ENCODE data around the gene ICA1. TPM values are rescaled to one million over a fixed set of nuclear protein-coding genes. Genes with fewer than 3 reads are reported as not detected.
A peak's percentile ranks its signal among the peaks of the same experiment; 100 is the strongest.

ICA1 gene
- total RNA-seq, 5 donors from 2014 or later (not counting 1 experiment from before 2014, with no cell fraction given) = 0.82 to 2.4 (median 1.1) TPM

GRCh38 chr7:8221567-8221966, 40.4 kb downstream of the ICA1 start:
- WGBS (ENCODE audit: insufficient coverage) = 73% methylated on average over 2 of the region's 5 CpGs
- ATAC-seq (replicated peaks in 1 of 4) (no peak), DNase-seq (no peak)
- ChIA-PET POLR2A (no interaction called here), CTCF (interaction anchor here in 1 of 2 donors (1.2 kb wide), 1 partner anchor 628 kb away, joined by 4 read pairs; no protein-coding TSS in a partner anchor)
- H3K4me3 ChIP-seq (ENCODE audit: control insufficient read depth in 1 of 2, extremely low read depth in 1 of 2, low read length in 1 of 2) = no peak overlapping the region
- Mint-ChIP-seq H3K27ac (no peak overlapping the region), H3K4me1 (peaks cover 4 to 6% (median 6%) of the 10 kb centered on the region in 3 donors), H3K4me3 (no peak overlapping the region), H3K36me3 (no peaks in the 10 kb centered on the region), H3K27me3 (peaks cover 3 to 6% of the 10 kb centered on the region in 2 donors), H3K9me3 (no peaks in the 10 kb centered on the region)
- H3K27ac ChIP-seq (ENCODE audit: low read length) = no peak overlapping the region
- peaks cover 0 to 1% of the 10 kb centered on the region in 2 experiments for H3K4me1 ChIP-seq (ENCODE audit: control insufficient read depth in 1 of 2, extremely low read depth in 1 of 2, insufficient read depth in 2 of 2, low read length in 2 of 2)
- no peaks in the 10 kb centered on the region for H3K36me3 ChIP-seq (ENCODE audit: control insufficient read depth in 2 of 2, extremely low read depth in 1 of 2, insufficient read depth in 1 of 2, low read length in 1 of 2)
- H3K27me3 ChIP-seq (replicated peaks in 1 of 2; ENCODE audit: control insufficient read depth in 2 of 2, extremely low read depth in 1 of 2, insufficient read depth in 2 of 2, low read length in 1 of 2) = peaks cover 0 to 2% of the 10 kb centered on the region in 2 experiments
- H3K9me3 ChIP-seq = no peaks in the 10 kb centered on the region

- Histone ChIP-seq H3K27me3 (replicated peaks in 1 of 2; ENCODE audit: control insufficient read depth in 2 of 2, extremely low read depth in 1 of 2, insufficient read depth in 2 of 2, low read length in 1 of 2) (no peaks in the 10 kb centered on the region), H3K27ac (ENCODE audit: low read length) (no peak overlapping the region), H3K4me1 (ENCODE audit: control insufficient read depth in 1 of 2, extremely low read depth in 1 of 2, insufficient read depth in 2 of 2, low read length in 2 of 2) (no peaks in the 10 kb centered on the region), H3K4me3 (ENCODE audit: control insufficient read depth in 1 of 2, extremely low read depth in 1 of 2, low read length in 1 of 2) (no peak overlapping the region), H3K36me3 (ENCODE audit: control insufficient read depth in 2 of 2, extremely low read depth in 1 of 2, insufficient read depth in 1 of 2, low read length in 1 of 2) (no peaks in the 10 kb centered on the region), H3K9me3 (no peaks in the 10 kb centered on the region)
- DNase-seq (no peak), ATAC-seq (replicated peaks in 1 of 4) (no peak)
- Mint-ChIP-seq H3K27me3 (peaks cover 0 to 3% of the 10 kb centered on the region in 2 donors), H3K4me1 (peaks cover 0 to 4% (median 3%) of the 10 kb centered on the region in 3 donors), H3K9me3 (no peaks in the 10 kb centered on the region), H3K27ac (no peak overlapping the region), H3K4me3 (no peak overlapping the region), H3K36me3 (no peaks in the 10 kb centered on the region)
- WGBS (ENCODE audit: insufficient coverage) = 97% methylated on average over 3 of the region's 5 CpGs
- ChIA-PET POLR2A (interaction anchor here in 1 of 2 donors (0.6 kb wide), 1 partner anchor 646 kb away, joined by 6 read pairs; no protein-coding TSS in a partner anchor), CTCF (interaction anchor here in 1 of 2 donors (1.2 kb wide), 1 partner anchor 627 kb away, joined by 4 read pairs; no protein-coding TSS in a partner anchor)
Observed at GRCh38 chr7:8221101-8221495, 40.9 kb downstream of the ICA1 start.

GRCh38 chr7:8220376-8221100, 41.4 kb downstream of the ICA1 start:
- H3K27ac ChIP-seq (ENCODE audit: low read length) = no peak overlapping the region
- Mint-ChIP-seq H3K36me3 (no peaks in the 10 kb centered on the region), H3K4me1 (peaks cover 0 to 4% (median 3%) of the 10 kb centered on the region in 3 donors), H3K27ac (no peak overlapping the region), H3K4me3 (no peak overlapping the region), H3K27me3 (peaks cover 0 to 3% of the 10 kb centered on the region in 2 donors), H3K9me3 (no peaks in the 10 kb centered on the region)
- ATAC-seq (replicated peaks in 1 of 4) (no peak), DNase-seq (no peak)
- H3K36me3 ChIP-seq (ENCODE audit: control insufficient read depth in 2 of 2, extremely low read depth in 1 of 2, insufficient read depth in 1 of 2, low read length in 1 of 2) = no peaks in the 10 kb centered on the region
- no peaks in the 10 kb centered on the region for H3K4me1 ChIP-seq (ENCODE audit: control insufficient read depth in 1 of 2, extremely low read depth in 1 of 2, insufficient read depth in 2 of 2, low read length in 2 of 2)
- ChIA-PET CTCF (interaction anchor here in 1 of 2 donors (1.1 kb wide), 1 partner anchor 540 kb away, joined by 5 read pairs; no protein-coding TSS in a partner anchor), POLR2A (interaction anchor here in 1 of 2 donors (0.6 to 0.7 kb wide), 2 partner anchors 604 to 645 kb away, joined by 4 to 6 read pairs; no protein-coding TSS in a partner anchor)
- no peaks in the 10 kb centered on the region for H3K9me3 ChIP-seq
- no peaks in the 10 kb centered on the region for H3K27me3 ChIP-seq (replicated peaks in 1 of 2; ENCODE audit: control insufficient read depth in 2 of 2, extremely low read depth in 1 of 2, insufficient read depth in 2 of 2, low read length in 1 of 2)
- WGBS (ENCODE audit: insufficient coverage) = 100% methylated on average over 1 of the region's 7 CpGs
- no peak overlapping the region for H3K4me3 ChIP-seq (ENCODE audit: control insufficient read depth in 1 of 2, extremely low read depth in 1 of 2, low read length in 1 of 2)

GRCh38 chr7:8217200-8218068, 44.5 kb downstream of the ICA1 start:
- CTCF ChIA-PET = interaction anchor here (0.6 to 3.3 kb wide), 15 partner anchors 8 to 1627 kb away, joined by 3 to 17 read pairs (median 3); no protein-coding TSS in a partner anchor
- ATAC-seq (replicated peaks in 1 of 4) (peak in 3 of 4 experiments; percentile 46 to 52 (median 51)), DNase-seq (peak in 12 of 35 experiments; percentile 4 to 85 (median 16))
- Histone ChIP-seq H3K9me3 (no peaks in the 10 kb centered on the region), H3K27me3 (replicated peaks in 1 of 2; ENCODE audit: control insufficient read depth in 2 of 2, extremely low read depth in 1 of 2, insufficient read depth in 2 of 2, low read length in 1 of 2) (no peaks in the 10 kb centered on the region), H3K36me3 (ENCODE audit: control insufficient read depth in 2 of 2, extremely low read depth in 1 of 2, insufficient read depth in 1 of 2, low read length in 1 of 2) (no peaks in the 10 kb centered on the region), H3K27ac (ENCODE audit: low read length) (no peak overlapping the region), H3K4me1 (ENCODE audit: control insufficient read depth in 1 of 2, extremely low read depth in 1 of 2, insufficient read depth in 2 of 2, low read length in 2 of 2) (no peaks in the 10 kb centered on the region), H3K4me3 (ENCODE audit: control insufficient read depth in 1 of 2, extremely low read depth in 1 of 2, low read length in 1 of 2) (no peak overlapping the region)
- H3K27me3 Mint-ChIP-seq = no peaks in the 10 kb centered on the region
- no CpG with 5 or more reads among the region's 7 CpGs for WGBS (ENCODE audit: insufficient coverage)
- H3K36me3 Mint-ChIP-seq = no peaks in the 10 kb centered on the region
- H3K9me3 Mint-ChIP-seq = no peaks in the 10 kb centered on the region
- H3K4me1 Mint-ChIP-seq = peaks cover 0 to 4% (median 3%) of the 10 kb centered on the region in 3 donors
- H3K4me3 Mint-ChIP-seq = no peak overlapping the region
- H3K27ac Mint-ChIP-seq = no peak overlapping the region
- POLR2A ChIA-PET = no interaction called here

GRCh38 chr7:8216334-8216690, 45.7 kb downstream of the ICA1 start:
- no peaks in the 10 kb centered on the region for H3K9me3 ChIP-seq
- no peak overlapping the region for H3K27ac ChIP-seq (ENCODE audit: low read length)
- H3K36me3 ChIP-seq (ENCODE audit: control insufficient read depth in 2 of 2, extremely low read depth in 1 of 2, insufficient read depth in 1 of 2, low read length in 1 of 2) = no peaks in the 10 kb centered on the region
- peaks cover 0 to 4% (median 3%) of the 10 kb centered on the region in 3 donors for H3K4me1 Mint-ChIP-seq
- no peak overlapping the region for H3K4me3 ChIP-seq (ENCODE audit: control insufficient read depth in 1 of 2, extremely low read depth in 1 of 2, low read length in 1 of 2)
- no peak overlapping the region for H3K27ac Mint-ChIP-seq
- ChIA-PET CTCF (interaction anchor here (0.6 to 3.3 kb wide), 7 partner anchors 17 to 638 kb away, joined by 3 to 17 read pairs (median 12); no protein-coding TSS in a partner anchor), POLR2A (no interaction called here)
- H3K4me3 Mint-ChIP-seq = no peak overlapping the region
- no peaks in the 10 kb centered on the region for H3K27me3 Mint-ChIP-seq
- ATAC-seq (replicated peaks in 1 of 4) (no peak), DNase-seq (no peak)
- H3K4me1 ChIP-seq (ENCODE audit: control insufficient read depth in 1 of 2, extremely low read depth in 1 of 2, insufficient read depth in 2 of 2, low read length in 2 of 2) = no peaks in the 10 kb centered on the region
- no CpG with 5 or more reads among the region's 3 CpGs for WGBS (ENCODE audit: insufficient coverage)
- H3K36me3 Mint-ChIP-seq = no peaks in the 10 kb centered on the region
- no peaks in the 10 kb centered on the region for H3K27me3 ChIP-seq (replicated peaks in 1 of 2; ENCODE audit: control insufficient read depth in 2 of 2, extremely low read depth in 1 of 2, insufficient read depth in 2 of 2, low read length in 1 of 2)
- H3K9me3 Mint-ChIP-seq = no peaks in the 10 kb centered on the region
